OCI-LY7 (cell line): Measurements from ENCODE around the gene CTNNA2.

Source experiments
- EZH2phosphoT487 ChIP-seq: fragments of 200-600 bp; sonication (generic); IDR thresholded peaks from 2 replicates; pipeline ENCODE4 v1.6.1; 2018; ENCODE audit warnings: low read depth, borderline replicate concordance, mild to moderate bottlenecking, mixed run types, antibody characterized with exemption, low read length, moderate library complexity, mixed read lengths
- TF ChIP-seq, protein P1 (sequence below): fragments of 200-600 bp; sonication (generic); conservative IDR thresholded peaks from 2 replicates; pipeline ENCODE4 v1.5.1; 2014; ENCODE audit warnings: mild to moderate bottlenecking, antibody characterized with exemption, low read length, moderate library complexity, mixed read lengths

GRCh38 chr2:80634590-80634989 is 1121.7 kb downstream of the CTNNA2 start:
- TF ChIP-seq, protein P1, sequence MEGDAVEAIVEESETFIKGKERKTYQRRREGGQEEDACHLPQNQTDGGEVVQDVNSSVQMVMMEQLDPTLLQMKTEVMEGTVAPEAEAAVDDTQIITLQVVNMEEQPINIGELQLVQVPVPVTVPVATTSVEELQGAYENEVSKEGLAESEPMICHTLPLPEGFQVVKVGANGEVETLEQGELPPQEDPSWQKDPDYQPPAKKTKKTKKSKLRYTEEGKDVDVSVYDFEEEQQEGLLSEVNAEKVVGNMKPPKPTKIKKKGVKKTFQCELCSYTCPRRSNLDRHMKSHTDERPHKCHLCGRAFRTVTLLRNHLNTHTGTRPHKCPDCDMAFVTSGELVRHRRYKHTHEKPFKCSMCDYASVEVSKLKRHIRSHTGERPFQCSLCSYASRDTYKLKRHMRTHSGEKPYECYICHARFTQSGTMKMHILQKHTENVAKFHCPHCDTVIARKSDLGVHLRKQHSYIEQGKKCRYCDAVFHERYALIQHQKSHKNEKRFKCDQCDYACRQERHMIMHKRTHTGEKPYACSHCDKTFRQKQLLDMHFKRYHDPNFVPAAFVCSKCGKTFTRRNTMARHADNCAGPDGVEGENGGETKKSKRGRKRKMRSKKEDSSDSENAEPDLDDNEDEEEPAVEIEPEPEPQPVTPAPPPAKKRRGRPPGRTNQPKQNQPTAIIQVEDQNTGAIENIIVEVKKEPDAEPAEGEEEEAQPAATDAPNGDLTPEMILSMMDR: no peak
- no peak for TF ChIP-seq EZH2phosphoT487
